SH-SY5Y (cell line): ENCODE results near the gene B3GALT4.

Experiments
- GATA2 ChIP-seq: IDR thresholded peaks from 2 replicates; pipeline ENCODE4 v1.6.1; 2011; ENCODE audit warnings: mild to moderate bottlenecking, low read depth, low read length
- GATA3 ChIP-seq: IDR thresholded peaks from 2 replicates; pipeline ENCODE4 v1.6.1; 2011; ENCODE audit warnings: low read depth, mild to moderate bottlenecking, low read length, moderate library complexity

DNA sequence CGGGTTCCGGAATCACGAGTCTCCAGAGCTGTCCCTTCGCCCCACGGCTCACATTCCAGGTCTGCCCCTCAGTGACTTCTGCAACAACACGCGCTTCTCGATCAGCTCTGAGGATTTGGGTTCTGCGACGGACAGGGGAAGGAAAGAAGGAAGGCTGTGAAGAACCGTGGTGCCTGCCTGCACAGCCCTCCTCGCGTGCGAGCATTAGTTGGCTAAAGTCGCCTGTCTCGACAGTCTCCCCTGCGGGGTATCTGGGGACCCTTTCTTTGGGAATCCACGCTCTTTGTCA, 28.3 kb upstream of the B3GALT4 start:
- TF ChIP-seq GATA2: no peak
- no peak for TF ChIP-seq GATA3
